Stimulated activated CD4-positive, alpha-beta T cell treated with anti-CD3 and anti-CD28 coated beads, Interleukin-4, amount 100 ng/mL, for 1 hour (primary cell): ENCODE measurements around the gene HYAL3.

Experiments
- DNase-seq: peaks from one replicate; pipeline ENCODE4 v3.0.0-alpha.2; 2020

Gene HYAL3, protein sequence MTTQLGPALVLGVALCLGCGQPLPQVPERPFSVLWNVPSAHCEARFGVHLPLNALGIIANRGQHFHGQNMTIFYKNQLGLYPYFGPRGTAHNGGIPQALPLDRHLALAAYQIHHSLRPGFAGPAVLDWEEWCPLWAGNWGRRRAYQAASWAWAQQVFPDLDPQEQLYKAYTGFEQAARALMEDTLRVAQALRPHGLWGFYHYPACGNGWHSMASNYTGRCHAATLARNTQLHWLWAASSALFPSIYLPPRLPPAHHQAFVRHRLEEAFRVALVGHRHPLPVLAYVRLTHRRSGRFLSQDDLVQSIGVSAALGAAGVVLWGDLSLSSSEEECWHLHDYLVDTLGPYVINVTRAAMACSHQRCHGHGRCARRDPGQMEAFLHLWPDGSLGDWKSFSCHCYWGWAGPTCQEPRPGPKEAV

DNA sequence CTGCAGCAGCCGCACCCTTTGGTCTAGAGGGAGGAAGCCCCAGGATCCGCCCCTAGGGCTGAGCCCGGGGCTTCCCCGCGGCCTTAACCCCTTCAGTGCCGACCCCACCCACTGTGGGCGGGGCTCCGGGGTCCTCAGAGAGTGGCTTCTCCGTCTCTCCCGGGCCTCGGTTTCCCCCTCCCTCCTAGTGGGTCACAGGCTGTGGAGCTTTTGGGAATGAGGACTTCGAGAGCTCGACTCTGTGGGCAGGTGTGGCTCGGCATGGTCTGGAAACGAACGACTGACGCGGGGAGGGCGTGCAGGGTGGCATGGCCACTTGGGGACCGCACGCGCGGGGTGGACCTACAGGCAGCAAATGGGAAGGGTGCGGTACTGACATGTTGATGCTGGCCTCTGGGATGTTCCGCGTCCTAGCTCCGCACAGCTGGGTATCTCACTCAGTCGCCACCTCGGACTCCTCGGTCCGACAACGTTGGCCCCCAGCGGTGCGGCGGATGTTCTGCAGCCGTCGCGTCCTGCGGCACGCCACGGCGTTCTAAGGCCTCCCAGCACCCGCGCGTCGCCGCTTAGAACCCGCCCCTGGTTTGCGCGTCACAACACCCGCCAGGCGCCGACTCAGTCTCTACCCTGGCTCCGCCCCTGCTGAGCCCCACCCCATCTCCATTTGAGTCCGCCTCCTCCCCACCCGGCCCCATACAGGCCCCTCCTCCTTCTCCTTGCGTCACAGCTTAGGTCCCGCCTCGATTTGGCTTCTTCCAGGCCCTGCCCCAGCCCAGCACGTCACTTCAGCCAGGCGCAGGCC lies at the start of gene HYAL3, which contains the start of gene NAA80:
Gene HYAL3 (minus strand): TSS at position 570 of the 802 bp plus-strand sequence. CDS start 3,803 bp downstream, outside the sequence.
Gene NAA80 (minus strand): TSS at position 570 of the 802 bp plus-strand sequence. CDS start 1,942 bp downstream, outside the sequence.
- peak; percentile 98 for DNase-seq

DNA sequence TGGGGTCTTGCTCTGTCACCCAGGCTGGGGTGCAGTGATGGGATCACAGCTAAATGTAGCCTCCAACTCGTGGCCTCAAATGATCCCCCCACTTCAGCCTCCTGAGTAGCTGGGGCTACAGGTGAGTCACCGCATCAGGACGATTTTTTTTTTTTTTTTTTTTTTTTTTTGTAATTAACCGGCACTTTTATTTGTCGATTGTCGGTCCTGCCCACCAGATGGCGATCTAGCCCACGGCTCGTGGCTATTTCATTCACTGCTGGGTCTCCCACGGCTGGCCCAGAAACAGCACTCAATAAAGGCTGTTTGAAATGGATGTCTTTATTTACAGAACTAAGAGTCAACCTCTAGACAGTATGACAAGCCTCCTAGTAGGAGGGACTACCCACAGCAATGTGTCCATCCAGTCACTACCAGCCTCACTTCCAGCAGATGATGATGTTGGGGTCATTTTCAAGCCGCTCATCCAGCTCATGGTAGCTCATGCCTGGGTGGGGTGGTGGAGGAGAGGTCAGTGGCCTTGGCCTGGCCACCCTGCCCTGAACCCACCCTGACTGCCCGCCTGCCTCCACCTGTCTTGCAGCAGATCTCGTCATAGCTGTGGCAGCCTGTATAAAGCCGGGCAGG lies 48.1 kb upstream of the HYAL3 start:
- DNase-seq, result peak; percentile 71

DNA sequence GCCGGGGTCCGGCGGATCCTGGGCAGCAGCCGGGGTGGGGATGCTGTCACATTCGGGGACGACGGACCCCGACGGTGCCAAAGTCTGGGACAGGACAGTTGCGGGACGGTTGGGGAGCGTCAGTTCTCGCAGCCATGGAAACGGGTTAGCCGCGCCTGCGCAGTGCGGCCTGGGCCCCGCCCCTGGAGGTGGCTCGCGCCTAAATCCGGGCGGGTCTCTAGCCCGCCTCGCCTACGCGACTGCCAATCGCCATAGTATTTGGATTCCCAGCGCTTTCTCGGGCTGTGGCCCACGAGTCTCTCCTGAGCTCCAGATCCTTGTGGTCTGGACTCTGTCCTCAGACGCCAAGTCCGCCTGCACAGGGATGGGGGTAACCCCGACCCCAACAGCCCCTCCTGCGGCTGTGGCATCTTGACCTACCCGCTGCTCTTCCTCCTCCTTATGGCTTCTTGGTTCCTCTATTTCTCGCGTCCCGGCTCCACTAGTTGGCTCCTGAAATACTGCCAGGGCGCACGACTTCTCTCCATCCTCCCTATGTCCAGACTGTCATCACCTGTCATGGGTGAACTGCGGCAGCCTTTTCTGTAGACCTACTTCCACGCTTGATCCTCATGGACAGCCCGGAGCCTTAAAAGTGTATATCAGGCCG lies 46.5 kb upstream of the HYAL3 start, which contains the start of gene ZMYND10:
Gene ZMYND10 (minus strand): TSS at position 147 of the 649 bp plus-strand sequence. CDS start 153 bp downstream, outside the sequence.
- peak; percentile 73 for DNase-seq

- DNase-seq, result no peak
Measured at GRCh38 chr3:50345008-50345407, 45.8 kb upstream of the HYAL3 start.

GRCh38 chr3:50342813-50343633 lies 43.8 kb upstream of the HYAL3 start:
- DNase-seq, result no peak

DNA sequence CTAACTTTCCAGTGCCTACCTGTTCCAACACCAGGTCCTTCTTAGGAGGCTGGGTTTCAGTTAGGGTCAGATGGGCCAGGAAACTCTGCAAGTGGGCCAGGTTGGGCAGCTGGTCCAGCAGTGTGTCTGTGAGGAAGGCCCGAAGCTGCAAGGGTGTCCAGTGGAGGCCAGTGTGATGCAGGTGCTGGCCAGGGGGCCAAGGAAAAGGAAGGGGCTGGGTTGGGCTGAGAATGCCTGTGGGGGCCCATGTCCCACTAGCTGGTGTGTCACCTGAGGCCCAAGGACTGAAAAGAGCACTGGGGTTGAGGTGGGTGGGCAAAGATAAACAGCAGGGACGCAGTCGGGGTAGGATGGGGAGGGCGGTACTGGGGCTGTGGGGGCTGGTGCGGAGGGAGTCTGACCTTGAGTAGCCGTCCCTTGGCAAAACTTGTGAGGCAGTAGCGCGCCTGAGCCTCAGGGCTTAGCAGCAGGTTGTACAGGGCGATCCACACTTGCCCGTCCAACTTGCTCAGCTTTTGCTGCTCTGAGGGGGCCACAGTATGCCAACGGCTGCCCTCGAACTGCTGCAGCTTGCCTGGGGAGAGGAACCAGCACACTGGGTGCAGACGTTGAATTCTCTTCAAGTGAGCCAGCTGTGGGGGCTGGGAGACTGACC lies 42.9 kb upstream of the HYAL3 start:
- no peak for DNase-seq

GRCh38 chr3:50341537-50341936 lies 42.3 kb upstream of the HYAL3 start:
- no peak for DNase-seq

- peak; percentile 62 for DNase-seq
Measured at GRCh38 chr3:50340448-50341329, 41.5 kb upstream of the HYAL3 start, which contains the start of gene RASSF1. RASSF1 (minus strand) TSS chr3:50340836; CDS start chr3:50340805, 31 bp downstream.

DNA sequence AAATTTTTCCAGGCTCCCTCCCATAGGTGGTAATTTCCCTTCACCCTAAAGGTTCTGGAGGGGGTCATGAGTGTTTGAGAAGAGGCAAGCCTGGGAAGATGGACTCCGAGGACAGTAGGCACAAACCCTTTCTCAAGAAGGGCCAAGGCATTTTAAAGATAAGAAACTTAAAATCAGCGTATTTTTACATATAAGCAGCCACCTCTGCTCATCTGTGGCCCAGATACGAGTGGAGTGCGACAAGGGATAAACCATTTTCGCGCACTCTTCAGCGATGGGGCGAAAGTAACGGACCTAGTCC lies 40.9 kb upstream of the HYAL3 start:
- no peak for DNase-seq

DNA sequence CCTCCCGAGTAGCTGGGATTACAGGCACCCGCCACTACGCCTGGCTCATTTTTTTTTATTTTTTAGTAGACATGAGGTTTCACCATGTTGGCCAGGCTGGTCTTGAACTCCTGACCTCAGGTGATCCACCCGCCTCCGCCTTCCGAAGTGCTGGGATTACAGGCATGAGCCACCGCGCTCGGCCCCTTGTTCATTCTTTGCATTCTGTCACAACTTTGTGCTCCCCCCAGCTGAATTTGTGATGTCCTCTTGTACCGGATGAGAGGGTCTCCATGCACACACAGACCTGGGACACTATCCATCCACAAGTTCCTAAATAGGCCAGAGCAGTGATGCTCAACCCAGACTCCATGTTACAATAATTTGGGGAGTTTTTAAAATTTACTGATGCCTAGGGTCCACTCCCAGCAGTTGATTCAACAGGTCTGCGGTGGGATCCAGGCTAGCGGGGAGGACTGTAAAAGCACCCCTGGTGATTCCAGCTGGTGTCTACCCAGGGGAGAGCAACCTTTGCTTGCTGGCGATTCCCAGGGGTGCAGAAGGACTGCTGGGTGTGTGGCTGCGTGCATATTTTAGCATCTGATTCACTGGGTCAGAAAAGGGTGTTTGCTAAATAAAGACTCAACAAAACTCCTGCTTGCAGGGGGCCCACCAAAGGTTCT lies 40.4 kb upstream of the HYAL3 start:
- DNase-seq, result no peak

DNA sequence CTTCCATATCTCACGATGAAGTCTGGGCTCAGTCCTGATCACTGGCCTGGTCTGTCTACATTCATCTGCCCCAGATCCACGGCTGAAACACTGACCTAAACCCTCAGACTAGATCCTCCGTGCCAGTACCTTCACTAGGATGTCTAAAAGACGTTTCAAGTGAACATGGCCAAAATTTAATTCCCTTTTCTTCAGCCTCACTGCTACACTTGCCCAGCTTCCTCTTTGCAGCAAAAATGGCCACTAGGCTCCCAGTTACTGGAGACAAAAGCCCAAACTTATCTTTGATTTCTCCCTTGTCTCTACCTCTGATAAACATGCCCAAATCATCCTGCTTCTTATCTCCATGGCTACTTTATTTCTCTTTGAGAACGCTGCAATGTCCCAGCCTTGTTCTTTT lies 39.8 kb upstream of the HYAL3 start:
- DNase-seq, result no peak

DNA sequence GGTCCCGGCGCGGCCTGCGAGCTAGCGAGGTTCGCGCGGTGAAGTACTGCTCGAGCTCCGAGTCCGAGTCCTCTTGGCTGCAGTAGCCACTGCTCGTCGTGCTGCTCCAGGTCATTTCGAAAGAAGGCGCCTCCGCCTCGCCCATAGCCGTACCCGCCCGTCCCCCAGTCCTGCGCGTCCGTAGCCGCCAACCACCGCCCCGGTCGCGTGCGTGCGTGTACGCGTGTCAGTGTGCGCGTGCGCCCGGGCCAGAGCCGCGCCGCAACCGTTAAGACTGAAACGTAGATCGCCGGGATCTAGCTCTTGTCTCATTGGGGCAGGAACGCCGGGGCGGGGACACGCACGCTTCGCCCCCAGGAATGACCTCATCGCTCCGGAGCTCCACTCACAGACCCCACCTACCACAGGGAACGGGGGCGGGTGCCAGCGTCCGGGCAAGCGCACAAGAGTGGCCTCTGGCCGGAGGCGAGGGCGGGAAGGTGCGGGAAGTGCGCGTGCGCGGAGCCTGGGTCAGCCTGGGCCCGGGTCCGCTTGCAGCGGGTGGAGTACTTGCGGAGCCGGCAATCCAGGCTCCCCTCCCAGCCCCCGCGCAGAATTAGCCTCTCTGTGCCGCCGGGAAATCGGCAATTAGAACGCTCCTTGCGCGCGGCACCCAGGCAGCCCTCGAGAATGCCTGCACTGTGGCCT lies 38.1 kb upstream of the HYAL3 start:
- DNase-seq, result peak; percentile 93

DNA sequence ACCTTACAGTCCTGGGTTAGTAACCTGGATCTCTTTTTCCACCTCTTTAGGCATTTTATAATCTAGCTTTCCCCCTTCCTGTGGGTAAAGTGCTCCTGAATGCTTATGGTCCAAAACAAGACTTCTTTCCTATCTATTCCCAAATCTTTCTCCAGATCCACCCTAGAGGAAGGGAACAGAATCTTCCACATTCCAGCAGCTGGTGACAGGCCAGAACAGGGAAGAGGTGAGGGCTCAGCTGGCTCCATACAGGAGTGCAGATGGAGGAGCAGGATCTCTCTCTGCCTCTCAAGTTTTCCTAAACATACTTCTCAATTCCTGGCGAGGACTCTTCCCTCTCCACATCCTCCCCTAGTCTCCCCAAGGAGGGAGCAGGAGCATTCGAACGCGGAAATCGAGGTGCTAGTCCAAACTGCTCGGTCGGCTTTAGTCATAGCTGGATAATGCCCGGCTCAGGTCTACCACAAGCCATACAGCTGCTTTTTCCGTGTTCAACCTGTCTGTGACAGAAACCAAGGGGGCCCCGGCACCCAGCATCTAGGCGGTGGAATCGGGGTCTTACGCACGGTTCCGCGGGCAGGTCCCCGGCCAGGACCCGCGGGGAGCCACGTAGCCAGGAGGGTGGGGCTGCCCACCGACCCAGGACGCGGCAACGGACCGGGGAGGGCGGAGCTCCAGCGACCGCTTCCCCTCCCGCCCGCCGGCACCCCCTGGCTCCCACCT lies 37.4 kb upstream of the HYAL3 start:
- no peak for DNase-seq

GRCh38 chr3:50334339-50335075 lies 35.3 kb upstream of the HYAL3 start:
- no peak for DNase-seq

GRCh38 chr3:50333744-50334328 lies 34.6 kb upstream of the HYAL3 start:
- no peak for DNase-seq

- no peak for DNase-seq
Measured at GRCh38 chr3:50331364-50331907, 32.2 kb upstream of the HYAL3 start.

DNA sequence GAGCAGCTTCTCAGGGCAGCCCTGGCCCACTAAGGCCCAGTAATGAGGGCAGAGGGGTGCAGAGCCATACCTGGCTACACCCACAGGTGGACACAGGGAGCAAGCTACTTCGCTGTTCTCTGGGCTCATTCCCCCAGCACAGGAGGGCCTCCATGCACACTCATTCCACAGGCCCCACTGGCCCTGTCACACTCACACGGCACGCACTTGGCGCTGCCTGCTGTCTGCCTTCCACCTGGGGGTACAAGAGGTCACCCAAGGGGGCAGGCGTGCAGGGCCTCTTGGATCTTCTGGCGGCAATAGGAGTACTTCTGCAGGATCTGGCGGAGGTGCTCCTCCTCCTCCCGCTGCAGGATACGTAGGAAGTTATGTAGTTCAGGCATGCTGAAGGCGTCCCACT lies 31.1 kb upstream of the HYAL3 start:
- DNase-seq, result no peak
